K562 (cell line): ENCODE results near the gene RGL2. TPM values are rescaled to one million over a fixed set of nuclear protein-coding genes. Genes with fewer than 3 reads are reported as not detected.

Experiments used
- ARID2 ChIP-seq: fragments of 450-650 bp; IDR thresholded peaks from 2 replicates; pipeline ENCODE4 v1.6.1; 2017; ENCODE audit warnings: antibody characterized with exemption, mild to moderate bottlenecking
- CBX5 ChIP-seq: IDR thresholded peaks from 2 replicates; pipeline ENCODE4 v1.6.1; 2014; ENCODE audit warnings: low read depth, borderline replicate concordance
- CREB1 ChIP-seq, 2 experiments: sonication (generic) in 1 of 2; formaldehyde crosslinking in 1 of 2; IDR thresholded peaks; 2 replicates each; pipeline versions ENCODE4 v1.6.1 to v1.8.0; 2012 to 2022; ENCODE audit warnings: inconsistent platforms in 1 of 2, mild to moderate bottlenecking in 1 of 2, missing genetic modification reagents in 1 of 2, moderate library complexity in 1 of 2
- DPF2 ChIP-seq: fragments of 450-650 bp; IDR thresholded peaks from 2 replicates; pipeline ENCODE4 v1.6.1; 2016
- ELF4 ChIP-seq: fragments of 450-650 bp; formaldehyde crosslinking; IDR thresholded peaks from 2 replicates; pipeline ENCODE4 v1.4.0; 2022; ENCODE audit warnings: missing genetic modification characterization
- FOXM1 ChIP-seq, 2 experiments: fragments of 450-650 bp in 1 of 2; sonication (generic) in 1 of 2; formaldehyde crosslinking in 1 of 2; IDR thresholded peaks; 2 replicates each; pipeline versions ENCODE4 v1.6.1 to v1.9.0; 2017 to 2022; ENCODE audit warnings: low read depth in 2 of 2, mild to moderate bottlenecking in 2 of 2, missing genetic modification reagents in 1 of 2, moderate library complexity in 1 of 2
- GATAD2B ChIP-seq: fragments of 450-650 bp; IDR thresholded peaks from 2 replicates; pipeline ENCODE4 v1.6.1; 2017; ENCODE audit warnings: mild to moderate bottlenecking, borderline replicate concordance
- GTF2E2 ChIP-seq: fragments of 200-800 bp; sonication (Bioruptor generic); IDR thresholded peaks from 2 replicates; pipeline ENCODE4 v1.6.1; 2016; ENCODE audit warnings: missing genetic modification characterization, missing compliant biosample characterization
- JUN ChIP-seq, 2 experiments: sonication (generic) in 1 of 2; formaldehyde crosslinking in 1 of 2; IDR thresholded peaks; 2 replicates each; pipeline versions ENCODE4 v1.6.1 to v1.8.0; 2012 to 2022; ENCODE audit warnings: borderline replicate concordance in 2 of 2, mild to moderate bottlenecking in 2 of 2, improper control_type of control experiment in 1 of 2, low read depth in 1 of 2, low read length in 1 of 2, missing genetic modification reagents in 1 of 2
- KDM2B ChIP-seq: fragments of 250-450 bp; sonication (Bioruptor Pico); IDR thresholded peaks from 2 replicates; pipeline ENCODE4 v1.8.0; 2021; ENCODE audit warnings: mild to moderate bottlenecking, moderate library complexity
- KLF6 ChIP-seq: fragments of 250-450 bp; sonication (Bioruptor Pico); IDR thresholded peaks from 2 replicates; pipeline ENCODE4 v1.4.0; 2020; ENCODE audit warnings: mild to moderate bottlenecking, moderate library complexity, borderline replicate concordance
- LCOR ChIP-seq: sonication (generic); formaldehyde crosslinking; IDR thresholded peaks from 2 replicates; pipeline ENCODE4 v1.8.0; 2022; ENCODE audit warnings: mild to moderate bottlenecking, missing genetic modification reagents
- MLLT1 ChIP-seq, 2 experiments: fragments of 450-650 bp; IDR thresholded peaks; 2 replicates each; pipeline ENCODE4 v1.6.1; 2016
- NKRF ChIP-seq: fragments of 450-650 bp; IDR thresholded peaks from 2 replicates; pipeline ENCODE4 v1.6.1; 2016; ENCODE audit warnings: borderline replicate concordance
- NONO ChIP-seq, 2 experiments: fragments of 200-400 bp in 1 of 2; fragments of 450-650 bp in 1 of 2; formaldehyde crosslinking in 1 of 2; IDR thresholded peaks; 2 replicates each; pipeline ENCODE4 v1.6.1; 2017; ENCODE audit warnings: low read depth in 2 of 2, mild to moderate bottlenecking in 2 of 2, moderate library complexity in 2 of 2, low read length in 1 of 2
- PHB2 ChIP-seq: fragments of 450-650 bp; IDR thresholded peaks from 2 replicates; pipeline ENCODE4 v1.6.1; 2017; ENCODE audit warnings: low read depth
- PHTF2 ChIP-seq: fragments of 250-450 bp; sonication (Bioruptor Pico); IDR thresholded peaks from 2 replicates; pipeline ENCODE4 v1.5.0; 2021; ENCODE audit warnings: mild to moderate bottlenecking
- POLR2G ChIP-seq: fragments of 200-400 bp; formaldehyde crosslinking; IDR thresholded peaks from 2 replicates; pipeline ENCODE4 v1.6.1; 2017; ENCODE audit warnings: low read depth, mild to moderate bottlenecking, antibody characterized with exemption, low read length, moderate library complexity
- RFX1 ChIP-seq: fragments of 450-650 bp; IDR thresholded peaks from 2 replicates; pipeline ENCODE4 v1.6.1; 2016; ENCODE audit warnings: mild to moderate bottlenecking, moderate library complexity
- RFX5 ChIP-seq: IDR thresholded peaks from 2 replicates; pipeline ENCODE4 v1.6.1; 2011; ENCODE audit warnings: low read depth, mild to moderate bottlenecking, improper control_type of control experiment, low read length
- TAF15 ChIP-seq: fragments of 200-400 bp; formaldehyde crosslinking; IDR thresholded peaks from 2 replicates; pipeline ENCODE4 v1.6.1; 2017; ENCODE audit warnings: mild to moderate bottlenecking, low read depth, low read length, moderate library complexity
- THRAP3 ChIP-seq: fragments of 450-650 bp; IDR thresholded peaks from 2 replicates; pipeline ENCODE4 v1.6.1; 2016; ENCODE audit warnings: mild to moderate bottlenecking, inconsistent platforms, borderline replicate concordance
- ZBTB17 ChIP-seq: fragments of 450-650 bp; formaldehyde crosslinking; IDR thresholded peaks from 2 replicates; pipeline ENCODE4 v1.4.0; 2020; ENCODE audit warnings: mild to moderate bottlenecking
- ZFPM2 ChIP-seq: fragments of 250-450 bp; sonication (Bioruptor Pico); IDR thresholded peaks from 2 replicates; pipeline ENCODE4 v1.5.1; 2022; ENCODE audit warnings: mild to moderate bottlenecking
- polyA plus RNA-seq, 8 experiments: library from polyadenylated mRNA; depleted of rRNA in 4 of 8; stranded (reverse) in 5 of 8; unstranded in 3 of 8; fragments of >200 nt; fragmentation: Nextera tagmentation in 2 of 8; fragmentation: Illumina TruSeq in 1 of 8; extraction: Ambion mirVana in 2 of 8; extraction: Trizol in 1 of 8; gene quantifications; 2 replicates each; pipeline versions ENCODE4 v1.2.1 to v1.2.3, GENCODE V29; 2011 to 2014; ENCODE audit warnings: inconsistent platforms in 1 of 8, missing spikeins in 1 of 8
- total RNA-seq, 7 experiments: library from RNA; depleted of rRNA in 6 of 7; stranded (reverse); fragments of >200 nt in 6 of 7; fragmentation: Illumina TruSeq in 2 of 7; extraction: Trizol in 2 of 7; gene quantifications; 2 replicates each; pipeline versions ENCODE4 v1.2.1 to v1.2.3, GENCODE V29; 2011 to 2021; ENCODE audit warnings: low replicate concordance in 1 of 7
- TF ChIP-seq, protein P1 (sequence below): fragments of 250-450 bp; sonication (Bioruptor Pico); IDR thresholded peaks from 2 replicates; pipeline ENCODE4 v1.4.0; 2020; ENCODE audit warnings: borderline replicate concordance

RGL2 gene
- total and polyA plus RNA-seq, 9 of the 15 experiments (the other 6 are each of a cell fraction or from before 2014, with no cell fraction given): 1.8 to 57.1 (median 19.5) TPM

GRCh38 chr6:33313105-33313708 is 14.5 kb upstream of the RGL2 start (continued):
- TF ChIP-seq MLLT1 (IDR thresholded peaks at IDR 0.05): no peak; a peak in 2 of 4 replicates
- TF ChIP-seq CREB1 (IDR thresholded peaks at IDR 0.05): no peak
- peak; percentile 51; the same call in 1 of the 2 replicates for TF ChIP-seq CREB1 (CRISPR knock-in tag; IDR thresholded peaks at IDR 0.05)
- peak; percentile 94 for TF ChIP-seq RFX1
- no peak for TF ChIP-seq NONO (IDR thresholded peaks at IDR 0.05; ENCODE audit: low read depth in 2 of 2, low read length in 1 of 2)
- TF ChIP-seq ELF4 (CRISPR knock-in tag): no peak
- no peak for TF ChIP-seq THRAP3
- TF ChIP-seq LCOR (CRISPR knock-in tag): 0 out of 2 replicates have a peak, but pooled peaks have one; percentile 53
- TF ChIP-seq DPF2: no peak
- TF ChIP-seq FOXM1 (IDR thresholded peaks at IDR 0.05; ENCODE audit: low read depth): no peak
- TF ChIP-seq FOXM1 (CRISPR knock-in tag; IDR thresholded peaks at IDR 0.05; ENCODE audit: low read depth): no peak
- TF ChIP-seq PHTF2 (CRISPR knock-in tag): no peak
- TF ChIP-seq JUN (IDR thresholded peaks at IDR 0.05; ENCODE audit: borderline replicate concordance, low read depth, low read length): no peak
- TF ChIP-seq JUN (CRISPR knock-in tag; IDR thresholded peaks at IDR 0.05; ENCODE audit: borderline replicate concordance): no peak
- no peak for TF ChIP-seq TAF15
- TF ChIP-seq NKRF: no peak; the same call in 1 of the 2 replicates
- TF ChIP-seq KDM2B (CRISPR knock-in tag): 0 out of 2 replicates have a peak, but pooled peaks have one; percentile 9
- TF ChIP-seq POLR2G: peak; percentile 58; the same call in 1 of the 2 replicates
- TF ChIP-seq KLF6 (CRISPR knock-in tag): no peak
- TF ChIP-seq, protein P1, sequence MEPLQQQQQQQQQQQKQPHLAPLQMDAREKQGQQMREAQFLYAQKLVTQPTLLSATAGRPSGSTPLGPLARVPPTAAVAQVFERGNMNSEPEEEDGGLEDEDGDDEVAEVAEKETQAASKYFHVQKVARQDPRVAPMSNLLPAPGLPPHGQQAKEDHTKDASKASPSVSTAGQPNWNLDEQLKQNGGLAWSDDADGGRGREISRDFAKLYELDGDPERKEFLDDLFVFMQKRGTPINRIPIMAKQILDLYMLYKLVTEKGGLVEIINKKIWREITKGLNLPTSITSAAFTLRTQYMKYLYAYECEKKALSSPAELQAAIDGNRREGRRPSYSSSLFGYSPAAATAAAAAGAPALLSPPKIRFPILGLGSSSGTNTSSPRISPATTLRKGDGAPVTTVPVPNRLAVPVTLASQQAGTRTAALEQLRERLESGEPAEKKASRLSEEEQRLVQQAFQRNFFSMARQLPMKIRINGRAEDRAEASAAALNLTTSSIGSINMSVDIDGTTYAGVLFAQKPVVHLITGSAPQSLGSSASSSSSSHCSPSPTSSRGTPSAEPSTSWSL (CRISPR knock-in tag): no peak
- no peak for TF ChIP-seq PHB2
- no peak for TF ChIP-seq GTF2E2 (tag)
- no peak for TF ChIP-seq ZFPM2 (CRISPR knock-in tag)
- 0 out of 2 replicates have a peak, but pooled peaks have one; percentile 10 for TF ChIP-seq ARID2
- no peak for TF ChIP-seq RFX5
- TF ChIP-seq GATAD2B: no peak
- TF ChIP-seq ZBTB17 (CRISPR knock-in tag): no peak
- no peak for TF ChIP-seq CBX5
